CD4-positive, alpha-beta T cell treated with Interleukin-2 at 100 ng/mL for 4 hours (primary cell): ENCODE results near the gene HEXD.
"Not testable (repeated sequence)": the region's sequence is repeated elsewhere in the genome, so short reads cannot be mapped to it uniquely, and the experiment has no call there.

Experiments
- DNase-seq: peaks from one replicate; pipeline ENCODE4 v3.0.0-alpha.2; 2020; ENCODE audit warnings: low spot score

Gene HEXD

DNA sequence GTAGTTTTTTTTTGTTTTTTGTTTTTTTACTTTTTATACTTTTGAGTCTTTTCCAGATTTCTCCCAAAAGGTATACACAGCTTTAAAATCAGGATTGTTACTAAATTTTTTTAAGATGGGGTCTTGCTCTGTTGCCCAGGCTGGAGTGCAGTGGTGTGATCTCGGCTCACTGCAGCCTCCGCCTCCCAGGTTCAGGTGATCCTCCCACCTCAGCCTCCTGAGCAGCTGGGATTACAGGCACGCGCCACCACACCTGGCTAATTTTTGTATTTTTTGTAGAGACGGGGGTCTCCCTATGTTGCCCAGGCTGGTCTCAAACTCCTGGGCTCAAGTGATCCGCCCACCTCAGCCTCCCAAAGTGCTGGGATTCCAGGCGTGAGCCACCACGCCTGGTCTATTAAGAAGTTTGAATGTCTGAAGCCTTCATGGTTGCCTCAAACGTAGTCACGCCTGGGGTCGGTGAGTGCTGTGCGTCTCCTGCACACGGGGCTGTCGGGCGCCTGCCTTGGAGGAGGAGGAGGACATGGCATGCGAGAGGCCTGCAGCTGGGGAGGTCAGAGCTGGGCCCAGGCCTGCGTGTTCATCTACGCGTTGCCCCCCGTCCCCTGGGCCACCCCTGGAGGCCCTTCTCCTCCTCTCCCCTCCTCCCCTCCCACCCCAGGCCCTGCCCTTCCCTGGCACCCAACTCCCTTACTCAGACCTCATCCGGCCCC is 35.8 kb upstream of the HEXD start:
- DNase-seq = not testable (repeated sequence)

DNA sequence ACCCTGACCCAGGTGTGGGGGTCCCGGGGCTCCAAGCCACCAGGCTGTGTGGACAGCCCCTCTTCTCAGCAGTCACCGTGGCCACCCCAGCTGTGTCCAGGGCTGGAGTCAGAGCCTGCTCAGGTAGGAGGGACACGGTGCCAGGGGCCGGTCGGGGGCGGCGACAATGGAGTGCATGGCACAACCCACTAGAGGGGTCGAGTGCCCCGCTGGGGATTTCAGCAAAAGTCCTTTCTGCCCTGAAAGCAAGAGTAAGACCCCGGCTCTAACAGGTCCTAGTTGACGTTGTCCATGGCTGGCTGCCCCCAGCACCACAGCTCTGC is 35.3 kb upstream of the HEXD start:
- DNase-seq = no peak

DNA sequence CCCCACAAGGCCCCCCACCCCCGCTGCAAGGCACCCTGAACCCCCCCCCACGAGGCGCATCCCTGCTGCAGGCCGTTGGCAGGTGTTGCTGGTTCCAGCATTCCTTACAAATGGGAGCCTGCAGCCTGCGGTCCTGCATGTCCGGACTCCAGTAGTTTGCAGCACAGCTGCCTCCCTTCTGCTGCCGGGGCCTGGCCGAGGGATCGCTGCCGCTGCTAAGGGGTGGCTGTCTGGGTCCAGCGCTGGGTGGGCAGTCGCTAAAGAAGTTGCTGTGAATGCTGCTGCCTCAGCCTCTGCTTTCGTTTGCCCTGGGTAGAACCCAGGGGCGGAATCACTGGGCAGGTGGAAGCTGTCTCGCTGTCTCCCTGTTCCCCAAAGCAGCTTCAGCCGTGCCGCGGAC is 34.7 kb upstream of the HEXD start:
- no peak for DNase-seq

DNA sequence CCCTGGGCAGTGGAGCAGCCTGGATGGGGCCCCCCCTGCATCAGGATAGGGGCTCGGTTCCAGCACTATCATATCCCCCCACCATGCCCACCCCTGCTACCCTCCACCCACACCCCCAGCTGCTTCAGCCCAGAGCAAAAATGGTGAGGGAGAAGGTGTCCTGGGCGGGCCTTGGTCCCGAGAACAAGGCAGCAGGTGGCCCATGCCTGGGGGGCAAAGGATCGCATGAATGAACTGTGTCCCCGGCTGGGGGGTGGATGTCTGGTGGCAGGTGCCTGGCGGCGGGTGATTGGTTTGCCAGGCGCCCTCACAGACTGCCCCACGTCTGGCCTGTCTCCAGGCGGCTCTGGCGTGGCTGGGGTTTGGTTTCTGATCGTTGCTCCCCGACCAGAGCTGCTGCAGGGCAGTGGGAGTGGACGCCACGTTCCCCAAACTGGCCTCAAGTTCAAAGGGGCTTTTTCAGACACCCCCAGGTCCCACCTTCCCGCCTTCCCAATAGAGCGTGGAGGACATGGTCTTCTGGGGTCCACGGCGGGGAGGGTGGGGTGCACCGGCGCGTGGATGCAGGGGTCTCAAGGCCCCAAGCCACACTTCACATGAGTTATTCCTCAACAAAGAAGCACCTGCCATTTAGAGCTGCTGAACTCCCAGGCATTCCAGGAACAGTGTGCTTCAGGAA is 34.0 kb upstream of the HEXD start:
- DNase-seq = no peak

DNA sequence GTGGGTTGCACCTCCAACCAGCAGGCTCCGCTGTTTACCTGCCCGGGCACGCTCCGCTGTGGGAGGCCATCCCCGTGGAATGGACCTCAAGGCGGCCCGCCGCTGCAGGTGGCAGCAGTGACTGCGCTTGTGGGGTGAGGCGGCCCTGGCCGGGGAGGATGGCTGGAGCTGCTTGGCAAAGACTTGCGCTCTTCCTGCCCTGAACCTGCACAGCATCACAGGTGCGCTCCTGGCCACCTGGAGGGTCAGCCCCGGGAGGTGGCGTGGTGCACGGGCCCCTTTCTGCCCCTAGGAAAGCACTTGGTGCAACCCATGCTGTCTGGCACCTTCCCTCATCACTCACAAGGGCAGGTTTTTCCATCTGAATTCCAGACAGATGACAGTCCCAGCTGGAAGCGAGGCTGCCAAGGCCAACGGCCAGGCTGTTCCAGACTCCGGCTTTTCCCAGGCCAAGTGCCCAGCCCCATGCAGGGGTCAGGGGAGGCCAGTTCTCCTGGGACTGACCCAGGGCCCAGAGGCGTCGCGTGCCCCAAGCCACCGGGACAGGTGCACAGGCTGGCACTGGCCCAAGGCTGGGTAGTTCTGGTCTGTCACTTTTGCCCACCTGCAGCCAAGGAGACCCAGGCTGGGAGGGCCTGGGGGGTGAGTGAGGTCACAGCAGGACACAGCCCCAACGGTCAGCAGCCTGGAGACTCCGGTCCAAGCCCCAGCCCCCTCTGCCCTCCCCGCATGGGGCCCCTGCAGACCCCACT is 33.2 kb upstream of the HEXD start:
- DNase-seq = no peak

DNA sequence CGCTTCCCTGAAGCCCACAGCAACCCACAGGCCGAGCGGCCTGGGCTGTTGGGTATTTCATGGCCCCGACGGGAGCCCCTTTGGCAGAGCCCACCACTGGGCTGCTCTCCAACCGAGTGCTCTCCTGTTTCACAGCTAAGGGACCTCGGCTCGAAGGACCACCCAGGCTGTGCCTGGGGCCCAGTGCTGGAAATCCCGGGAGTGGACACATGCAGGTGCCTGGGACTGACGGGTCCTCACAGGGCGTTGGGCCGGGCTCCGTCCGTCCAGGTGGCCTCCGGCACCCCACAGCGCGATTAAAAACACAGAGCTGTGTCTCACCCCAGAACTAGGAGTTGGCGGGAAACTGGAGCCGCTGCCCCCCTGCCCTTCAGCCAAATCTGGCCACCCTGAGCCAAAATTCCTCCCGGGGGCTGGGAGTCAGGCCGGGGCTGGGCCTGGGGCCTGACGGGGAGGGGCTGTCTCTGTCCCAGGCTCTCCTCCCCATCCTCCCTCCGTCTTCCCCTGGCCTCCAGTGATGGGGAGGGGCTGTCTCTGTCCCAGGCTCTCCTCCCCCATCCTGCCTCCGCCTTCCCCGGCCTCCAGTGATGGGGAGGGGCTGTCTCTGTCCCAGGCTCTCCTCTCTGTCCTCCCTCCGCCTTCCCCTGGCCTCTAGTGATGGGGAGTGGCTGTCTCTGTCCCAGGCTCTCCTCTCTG is 32.4 kb upstream of the HEXD start:
- DNase-seq = no peak

DNA sequence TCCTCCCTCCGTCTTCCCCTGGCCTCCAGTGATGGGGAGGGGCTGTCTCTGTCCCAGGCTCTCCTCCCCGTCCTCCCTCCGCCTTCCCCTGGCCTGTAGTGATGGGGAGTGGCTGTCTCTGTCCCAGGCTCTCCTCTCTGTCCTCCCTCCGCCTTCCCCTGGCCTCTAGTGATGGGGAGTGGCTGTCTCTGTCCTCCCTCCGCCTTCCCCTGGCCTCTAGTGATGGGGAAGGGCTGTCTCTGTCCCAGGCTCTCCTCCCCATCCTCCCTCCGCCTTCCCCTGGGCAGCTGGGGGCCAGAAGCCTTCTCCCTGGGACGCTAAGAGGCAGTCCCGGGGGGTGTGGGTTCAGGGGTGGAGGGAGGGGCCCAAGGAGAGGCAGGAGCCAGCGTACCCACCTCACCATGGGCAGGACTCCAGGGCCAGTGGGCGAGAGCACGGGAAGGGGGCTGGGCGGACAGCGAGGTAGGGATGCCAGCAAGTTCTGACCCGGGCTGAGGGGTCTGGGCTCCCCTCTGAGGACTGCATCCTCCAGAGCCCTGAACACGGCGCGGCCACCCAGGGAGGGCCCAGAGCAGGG is 31.8 kb upstream of the HEXD start:
- DNase-seq = no peak

DNA sequence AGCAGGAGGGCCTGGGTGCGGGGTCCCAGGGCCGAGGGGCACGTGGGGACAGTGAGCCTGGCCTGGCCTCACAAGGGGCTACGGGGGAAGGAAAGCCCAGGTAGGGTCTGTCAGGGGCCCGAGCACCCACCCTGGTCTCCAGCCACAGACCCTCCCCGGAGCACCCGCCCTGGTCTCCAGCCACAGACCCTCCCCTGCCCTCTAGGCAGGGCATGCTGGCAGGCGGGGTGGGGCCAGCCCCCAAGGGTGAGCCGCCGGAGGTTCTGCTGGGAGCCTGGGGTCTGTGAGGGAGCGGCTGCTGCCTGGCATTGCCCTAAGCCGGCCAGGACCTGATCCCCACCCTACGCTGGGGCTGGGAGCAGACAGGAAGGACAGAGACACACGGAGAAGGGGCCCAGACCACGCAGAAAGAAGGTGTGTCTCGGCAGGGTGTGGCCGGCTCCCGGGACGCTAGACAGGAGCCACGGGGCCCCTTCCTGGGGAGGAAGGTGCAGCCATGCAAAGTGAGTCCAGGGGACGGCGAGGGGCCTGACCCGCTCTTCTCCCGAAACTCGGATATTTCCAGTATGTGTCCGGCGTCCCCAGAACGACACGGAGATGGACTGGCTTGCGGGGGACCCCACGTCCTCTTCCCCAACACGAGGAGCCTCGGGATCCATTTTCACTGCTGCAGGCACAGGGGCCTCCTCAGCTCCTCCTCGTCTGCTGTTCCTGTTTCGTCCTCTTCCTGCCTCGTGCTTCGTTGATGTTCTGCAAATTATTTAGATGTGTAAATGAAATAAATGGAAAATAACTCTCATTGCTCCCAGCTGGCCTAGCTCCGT is 31.1 kb upstream of the HEXD start:
- DNase-seq = no peak

DNA sequence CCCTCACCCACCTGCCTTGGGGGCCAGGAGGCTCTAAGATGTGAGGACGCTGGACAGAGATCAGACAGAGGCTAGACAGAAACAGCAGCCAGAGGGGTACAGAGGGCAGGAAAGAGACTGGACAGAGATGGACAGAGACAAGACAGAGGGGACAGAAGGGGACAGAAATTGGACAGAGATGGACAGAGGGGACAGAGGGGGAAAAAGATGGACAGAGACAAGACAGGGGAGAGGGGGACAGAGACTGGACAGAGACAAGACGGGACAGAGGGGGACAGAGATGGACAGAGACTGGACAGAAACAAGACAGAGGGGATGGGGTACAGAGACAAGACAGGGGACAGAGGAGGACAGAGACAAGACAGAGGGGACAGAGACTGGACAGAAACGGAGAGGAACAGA is 30.4 kb upstream of the HEXD start:
- DNase-seq = no peak

DNA sequence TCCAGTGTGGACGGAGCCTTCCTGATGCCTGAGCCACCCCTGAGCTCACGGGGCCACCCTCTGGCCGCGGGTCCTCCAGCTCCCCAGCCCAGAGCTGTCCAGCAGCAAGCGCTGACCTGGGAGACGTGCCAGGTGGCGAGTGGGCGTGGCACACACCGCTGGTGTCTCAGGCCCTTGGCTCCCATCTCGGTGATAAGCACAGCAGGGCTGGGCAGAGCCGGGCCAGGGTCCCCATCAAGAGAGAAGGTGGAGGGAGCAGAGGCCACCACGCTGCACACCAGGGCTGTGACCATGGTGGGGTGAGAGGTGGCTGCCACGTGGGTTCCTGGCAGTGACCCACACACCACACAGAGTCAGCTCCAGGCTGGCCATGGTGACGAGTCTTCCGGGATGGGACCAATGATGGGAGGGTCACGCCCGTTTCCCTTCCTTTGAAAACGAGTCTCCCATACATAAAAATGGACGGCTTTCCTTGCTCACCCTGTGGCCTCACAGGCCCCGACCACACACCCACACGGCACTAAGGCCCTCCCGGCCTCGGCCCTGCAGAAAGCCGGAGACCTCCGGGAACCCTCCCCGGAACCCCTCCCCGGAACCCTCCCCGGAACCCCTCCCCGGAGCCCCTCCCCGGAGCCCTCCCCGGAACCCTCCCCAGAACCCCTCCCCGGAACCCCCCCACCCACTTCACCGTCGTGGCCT is 29.8 kb upstream of the HEXD start:
- no peak for DNase-seq

DNA sequence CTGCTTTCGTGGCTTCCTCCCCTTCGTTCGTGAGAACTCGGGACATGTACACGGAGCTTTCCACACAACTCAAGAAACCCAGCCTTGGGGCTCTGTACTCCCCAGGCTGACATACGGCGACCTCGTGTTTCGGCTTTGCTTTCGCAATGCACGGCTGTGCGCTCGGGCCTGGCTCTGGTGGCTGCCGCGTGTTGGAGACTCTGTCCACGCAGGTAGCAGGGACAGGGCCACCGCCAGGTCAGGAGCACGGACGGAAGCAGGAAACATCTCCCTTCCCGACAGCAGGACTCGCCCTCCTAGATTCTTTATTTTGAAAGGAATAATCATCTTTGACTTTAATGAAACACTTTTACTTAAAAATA is 29.2 kb upstream of the HEXD start:
- DNase-seq = no peak

DNA sequence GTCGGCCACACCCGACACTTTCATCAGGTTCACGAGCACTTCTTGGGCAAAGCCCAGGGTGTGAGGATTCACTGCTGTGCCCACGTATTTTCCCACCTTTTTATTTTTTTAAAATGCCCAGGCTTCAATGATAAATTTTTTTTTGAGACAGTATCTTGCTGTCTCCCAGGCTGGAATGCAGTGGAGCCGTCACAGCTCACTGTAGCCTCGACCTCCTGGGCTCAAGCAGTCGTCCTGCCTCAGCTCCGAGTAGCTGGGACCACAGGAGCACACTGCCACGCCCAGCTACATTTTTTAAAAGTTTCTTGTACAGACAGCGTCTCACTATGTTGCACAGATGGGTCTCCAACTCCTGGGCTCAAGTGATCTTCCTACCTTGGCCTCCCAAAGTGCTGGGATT is 28.8 kb upstream of the HEXD start:
- no peak for DNase-seq

DNA sequence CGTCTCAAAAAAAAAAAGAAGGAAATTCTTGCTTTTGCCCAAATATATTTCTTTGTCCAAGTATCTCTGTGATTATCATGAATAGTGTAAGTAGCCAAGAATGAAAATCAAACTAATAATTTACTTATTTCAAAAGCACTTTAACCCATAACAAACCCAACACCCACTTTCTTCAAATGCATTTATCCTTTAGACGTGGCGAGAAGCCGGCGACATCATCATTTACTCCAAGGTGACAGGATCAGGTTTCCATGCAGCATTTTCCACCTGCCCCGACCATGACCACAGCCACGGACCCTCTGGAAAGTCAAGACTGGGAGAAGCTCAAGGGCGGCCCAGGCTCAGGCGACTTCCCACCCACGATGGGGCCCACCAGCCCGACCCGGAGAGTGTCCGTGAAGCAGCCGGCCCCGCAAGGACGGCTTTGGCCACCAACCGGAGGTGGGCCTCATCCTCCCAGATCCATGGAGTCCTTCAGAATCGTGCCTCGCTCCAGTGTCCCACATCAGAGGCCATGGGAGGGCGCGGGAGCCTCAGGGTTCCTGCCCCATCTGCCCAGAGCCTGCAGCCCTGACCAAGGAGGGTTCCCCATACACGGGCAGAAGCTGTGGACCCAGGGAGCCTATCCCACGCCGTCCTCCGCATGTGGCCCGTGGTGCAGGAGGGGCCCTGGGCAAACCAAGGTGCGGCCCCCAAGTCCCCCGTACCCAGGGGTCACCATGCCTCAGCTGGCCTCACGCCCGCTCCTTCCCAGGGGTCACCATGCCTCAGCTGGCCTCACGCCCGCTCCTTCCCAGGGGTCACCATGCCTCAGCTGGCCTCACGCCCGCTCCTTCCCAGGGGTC is 27.9 kb upstream of the HEXD start:
- no peak for DNase-seq

DNA sequence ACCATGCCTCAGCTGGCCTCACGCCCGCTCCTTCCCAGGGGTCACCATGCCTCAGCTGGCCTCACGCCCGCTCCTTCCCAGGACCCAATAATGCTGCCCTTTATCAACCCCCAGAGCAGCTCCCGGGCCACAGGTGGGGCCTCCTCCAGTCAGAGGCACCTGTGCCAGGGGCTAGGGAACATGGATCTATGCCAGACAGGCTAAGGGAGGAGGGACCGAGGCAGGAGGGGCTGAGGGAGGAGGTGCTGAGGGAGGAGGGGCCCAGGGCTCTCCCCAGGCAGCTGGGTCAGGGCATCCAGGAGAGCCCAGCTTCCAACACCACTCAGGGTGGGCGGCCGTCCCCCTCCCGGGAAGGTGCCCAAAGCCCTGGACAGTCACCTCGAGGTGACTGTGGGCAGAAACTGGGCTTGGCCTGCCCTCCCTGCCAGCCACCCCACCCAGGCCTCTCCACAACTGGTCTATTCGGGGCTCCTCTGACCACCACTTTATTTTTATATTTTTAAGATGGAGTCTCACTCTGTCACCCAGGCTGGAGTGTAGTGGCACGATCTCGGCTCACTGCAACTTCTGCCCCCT is 27.2 kb upstream of the HEXD start:
- DNase-seq = no peak

DNA sequence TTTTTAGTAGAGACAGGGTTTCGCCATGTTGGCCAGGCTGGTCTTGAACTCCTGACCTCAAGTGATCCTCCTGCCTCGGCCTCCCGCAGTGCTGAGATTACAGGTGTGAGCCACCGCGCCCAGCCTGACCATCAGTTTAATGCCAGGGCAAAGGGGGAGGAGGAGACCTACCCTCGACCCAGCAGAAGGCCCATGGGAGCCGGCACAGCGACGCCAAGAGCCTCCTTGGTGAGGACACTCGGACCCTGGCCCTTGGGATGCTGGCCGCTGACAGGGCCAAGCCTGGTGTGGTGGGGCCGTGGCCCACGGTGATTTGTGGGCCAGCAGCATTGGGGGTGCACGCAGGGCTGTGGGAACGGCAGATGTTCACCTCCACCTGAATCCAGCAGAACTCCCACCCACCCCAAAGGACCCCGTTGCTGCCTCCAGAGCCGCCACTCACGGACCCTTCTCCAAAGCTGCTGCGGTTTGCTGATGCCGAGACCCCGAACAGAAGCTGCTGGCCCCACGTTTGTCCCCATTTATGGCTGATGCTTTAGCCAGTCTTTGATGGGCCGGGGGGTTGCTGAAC is 26.6 kb upstream of the HEXD start:
- DNase-seq = no peak

DNA sequence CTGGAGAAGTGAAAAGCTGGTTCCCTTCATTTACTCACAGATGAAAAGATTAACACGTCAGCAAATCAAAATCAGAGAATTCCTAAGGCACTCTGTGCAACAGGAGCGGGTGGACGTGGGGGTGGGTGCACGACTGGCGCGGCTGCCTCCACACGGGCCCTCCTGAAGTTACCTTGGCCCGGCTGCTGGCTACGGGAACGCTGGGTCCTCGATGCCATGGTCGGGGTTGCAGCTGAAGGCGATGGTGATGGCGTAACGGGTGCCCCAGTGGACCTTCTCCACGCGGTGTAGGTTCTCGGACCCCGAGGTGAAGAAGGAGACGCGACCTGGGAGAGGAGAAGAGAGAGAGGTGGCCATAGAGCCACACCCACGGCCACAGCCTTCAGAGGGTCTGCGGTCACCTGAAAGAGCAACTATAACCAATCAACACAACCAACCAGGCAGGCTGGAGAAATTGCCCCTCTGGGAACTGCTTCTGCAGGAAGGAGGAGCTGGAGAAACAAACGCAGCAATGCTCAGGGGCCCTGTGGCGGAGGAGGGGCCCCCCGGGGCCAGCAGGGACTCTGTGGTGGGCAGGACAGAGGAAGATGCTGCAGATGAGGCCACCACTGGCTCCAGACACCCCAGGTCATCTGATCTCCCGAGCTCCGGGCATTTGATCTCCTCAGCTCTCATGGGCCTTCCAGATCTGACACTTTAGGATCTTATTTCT is 25.8 kb upstream of the HEXD start:
- DNase-seq = no peak

DNA sequence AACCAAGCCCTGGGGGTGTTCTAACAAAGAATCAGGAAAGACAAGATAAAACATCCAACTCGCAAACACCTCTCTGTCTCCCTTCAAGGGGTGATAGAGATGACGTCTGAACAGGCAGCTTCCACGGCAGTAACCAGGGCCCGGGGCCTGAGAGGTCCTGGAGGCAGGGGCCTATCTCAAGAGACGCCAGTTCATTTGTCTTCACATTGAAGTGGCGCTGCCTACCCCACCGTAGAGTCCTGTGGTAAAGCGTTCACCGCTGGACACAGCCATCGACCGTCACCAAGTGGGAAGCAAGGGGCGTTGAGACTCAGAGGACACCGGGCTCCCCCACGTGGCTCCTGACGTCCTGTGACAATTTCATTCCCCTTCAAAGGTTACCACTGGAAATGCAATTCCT is 25.2 kb upstream of the HEXD start:
- DNase-seq = no peak

DNA sequence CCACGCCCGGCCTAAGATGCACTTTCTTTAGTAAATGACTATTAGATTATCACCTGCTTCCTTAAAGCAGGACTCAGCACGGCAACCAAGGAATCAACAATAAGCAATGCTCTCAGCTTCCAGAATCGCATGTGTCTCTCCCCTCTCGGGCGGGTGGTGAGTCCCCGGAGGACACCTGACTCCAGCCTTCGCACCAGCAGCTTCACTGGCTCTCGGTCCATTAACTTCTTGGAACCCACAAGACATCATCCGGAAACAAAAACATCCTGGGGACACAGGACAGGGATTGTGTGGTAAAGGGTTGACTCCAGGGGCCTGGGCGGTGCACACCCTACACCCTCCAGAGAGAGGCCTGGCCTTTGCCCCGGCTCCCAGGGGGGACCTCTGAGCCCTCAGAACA is 23.9 kb upstream of the HEXD start:
- DNase-seq = no peak
